CD4-positive, alpha-beta T cell treated with Interleukin-4 for 1 hour (primary cell): ENCODE results near the gene SSBP4.
A peak's percentile ranks its signal among the peaks of the same experiment; 100 is the strongest.

Experiments
- DNase-seq, 2 donors: peaks; one replicate each; pipeline ENCODE4 v3.0.0-alpha.2; 2020 to 2022

The SSBP4 gene

DNA sequence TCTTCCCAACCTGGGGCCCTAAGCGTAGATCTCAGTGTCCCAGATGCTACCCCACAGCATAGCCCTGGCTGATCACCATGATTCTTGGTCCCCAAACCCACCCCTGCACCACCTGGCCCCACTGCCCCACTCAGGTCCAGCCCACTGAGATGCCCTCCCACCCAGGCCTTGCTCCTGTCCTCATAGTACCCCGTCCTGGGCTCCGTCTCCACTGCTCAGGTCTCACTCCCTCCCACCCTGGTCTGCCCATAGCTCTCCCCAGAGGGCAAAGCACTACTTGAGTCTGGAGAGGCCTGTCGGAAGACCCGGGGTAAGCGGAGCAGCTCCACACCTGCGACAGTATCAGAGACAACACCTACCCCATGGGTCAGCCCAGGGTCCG is 54.5 kb downstream of the SSBP4 start:
- no peak for DNase-seq

DNA sequence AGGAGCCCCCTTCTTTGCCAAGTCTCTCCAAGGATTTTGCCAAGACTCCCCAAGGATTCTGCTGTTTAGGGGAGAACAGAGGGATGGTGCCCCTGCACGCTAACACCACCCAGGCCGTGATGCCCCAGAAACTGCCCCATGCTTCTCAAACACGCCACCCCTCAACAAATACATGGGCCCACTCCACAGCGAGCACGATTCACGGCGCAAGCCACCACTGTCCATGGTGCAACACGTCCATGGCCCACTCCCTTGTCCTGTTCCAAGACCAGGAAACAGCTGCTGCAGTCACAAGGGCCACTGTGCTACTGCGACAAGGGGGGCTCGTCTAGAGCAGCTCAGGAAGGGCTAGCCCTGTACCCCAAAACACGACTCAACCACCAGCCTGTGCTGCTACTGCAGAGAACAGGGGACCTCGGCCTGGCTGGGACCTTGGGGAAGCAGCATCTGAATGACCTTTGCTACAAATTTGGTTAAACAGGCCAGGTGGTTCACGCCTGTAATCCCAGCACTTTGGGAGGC is 55.2 kb downstream of the SSBP4 start:
- DNase-seq: no peak

DNA sequence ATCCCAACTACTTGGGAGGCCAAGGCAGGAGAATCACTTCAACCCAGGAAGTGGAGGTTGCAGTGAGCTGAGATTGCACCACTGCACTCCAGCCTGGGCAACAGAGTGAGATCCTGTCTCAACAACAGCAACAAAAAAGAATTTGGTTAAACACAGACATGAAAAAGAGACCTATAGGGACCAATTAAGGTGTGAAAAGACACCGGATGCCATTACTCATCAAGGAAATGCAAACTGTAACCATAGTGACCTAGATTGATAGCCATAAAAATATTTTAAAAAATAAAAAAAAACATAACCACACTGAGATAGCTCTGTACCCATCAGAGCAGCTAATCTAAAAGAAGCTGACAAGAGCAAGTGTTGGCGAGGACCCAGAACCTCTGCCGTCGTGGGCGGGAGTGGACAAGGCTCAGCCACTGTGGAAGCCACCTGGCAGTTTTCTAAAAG is 55.8 kb downstream of the SSBP4 start:
- DNase-seq: peak in 1 of 2 donors; percentile 86

DNA sequence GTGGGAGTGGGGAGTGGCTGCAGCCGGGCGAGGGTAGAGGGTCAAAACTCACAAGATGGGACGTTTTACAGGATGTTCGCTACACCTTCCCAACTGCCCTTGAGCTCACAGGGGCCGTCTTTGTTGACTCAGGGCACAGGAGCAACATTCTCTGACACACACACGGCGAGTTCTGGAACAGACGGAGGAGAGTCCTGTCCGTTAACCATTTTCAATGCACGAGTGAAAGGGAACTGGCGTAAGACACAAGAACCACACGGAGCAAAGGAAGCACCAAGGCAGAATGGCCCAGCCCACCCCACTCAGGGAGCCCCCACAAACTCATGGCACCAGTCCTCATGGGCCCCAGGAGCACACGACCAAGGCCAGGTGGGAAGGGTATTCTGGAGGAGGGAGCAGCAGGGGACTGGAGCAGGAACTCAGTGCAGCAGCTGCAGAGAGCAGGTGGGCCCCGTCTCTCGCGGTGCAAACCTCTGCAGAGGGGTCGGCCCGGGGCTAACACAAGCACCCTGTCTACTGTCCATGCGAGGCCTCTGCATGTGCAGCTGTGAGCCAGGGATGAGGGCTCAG is 56.6 kb downstream of the SSBP4 start:
- DNase-seq: no peak

DNA sequence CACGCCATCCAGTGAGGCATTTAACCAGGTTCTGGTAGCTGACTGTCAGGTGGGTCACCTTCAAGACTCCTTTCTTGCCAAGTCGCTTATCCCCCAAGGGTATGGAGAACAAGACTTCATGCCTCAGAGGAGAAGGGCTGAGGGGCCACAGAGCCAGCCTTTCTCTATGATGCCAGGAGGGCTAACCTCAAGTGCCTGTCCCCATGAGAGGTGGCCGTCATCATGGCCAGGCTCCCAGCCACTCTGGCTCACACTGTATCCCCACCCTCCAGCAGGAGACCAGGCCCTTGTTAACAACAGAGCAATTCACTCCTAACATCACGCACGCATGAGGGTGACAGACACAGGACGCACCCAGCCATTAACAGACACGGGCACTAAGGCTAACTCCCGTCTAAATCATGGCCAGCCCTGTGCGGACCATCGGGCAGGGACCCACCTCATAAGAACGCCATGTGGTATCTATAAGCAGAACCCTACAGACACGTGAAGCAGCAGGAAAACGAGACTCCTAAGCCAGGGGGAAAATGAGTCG is 57.4 kb downstream of the SSBP4 start:
- DNase-seq: no peak

DNA sequence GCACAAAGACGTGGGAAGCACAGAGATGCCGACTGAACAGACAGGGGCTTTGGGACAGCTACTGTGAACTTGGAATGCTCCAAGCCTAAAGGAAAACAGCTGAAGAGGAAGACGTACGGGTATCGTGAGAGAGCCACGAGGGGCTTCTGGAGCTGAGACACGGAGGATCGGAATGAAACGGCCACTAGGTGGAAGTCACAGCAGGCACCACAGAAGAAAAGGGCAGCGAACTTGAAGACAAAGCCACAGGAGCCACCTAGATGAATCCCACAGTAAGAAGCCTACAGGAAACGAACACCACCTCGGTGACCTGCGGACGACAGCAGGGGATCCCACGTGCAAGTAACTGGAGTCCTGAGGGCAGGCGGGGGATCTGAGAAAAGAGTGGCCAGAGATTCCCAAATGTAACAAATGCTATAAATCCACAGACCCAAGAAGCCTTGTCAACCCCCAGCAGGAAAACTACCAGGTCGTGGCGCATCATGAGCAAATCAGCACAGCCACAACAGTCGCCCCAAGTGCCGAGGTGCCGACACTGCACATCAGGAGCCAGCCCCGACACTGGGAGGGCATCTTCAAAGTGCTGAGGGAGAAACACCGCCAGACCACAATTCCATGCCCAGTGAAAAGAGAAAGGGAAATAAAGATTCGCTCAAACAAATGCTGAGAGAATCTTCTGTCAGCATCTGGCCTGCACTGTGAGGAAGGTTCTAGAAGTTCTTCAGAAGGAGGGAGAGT is 58.0 kb downstream of the SSBP4 start:
- no peak for DNase-seq

DNA sequence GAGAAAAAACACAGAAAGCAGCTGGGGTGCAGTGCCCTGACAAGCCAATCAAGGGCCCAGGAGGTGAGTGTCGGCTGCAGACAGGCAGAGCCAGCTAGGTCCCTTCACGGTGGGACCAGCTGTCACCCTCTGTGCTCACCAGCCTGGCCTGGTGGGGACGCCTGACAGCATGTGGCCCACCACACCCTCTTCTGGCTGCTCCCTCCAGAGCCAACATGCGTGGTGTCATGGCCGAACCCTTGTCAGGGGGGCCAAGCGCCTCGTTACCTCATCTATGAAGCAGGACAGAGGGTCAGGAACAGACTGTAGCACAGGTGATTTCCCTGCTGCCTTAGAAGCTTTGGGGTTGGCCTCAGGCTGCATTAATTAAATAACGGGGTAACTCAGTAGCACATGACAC is 58.8 kb downstream of the SSBP4 start:
- no peak for DNase-seq

DNA sequence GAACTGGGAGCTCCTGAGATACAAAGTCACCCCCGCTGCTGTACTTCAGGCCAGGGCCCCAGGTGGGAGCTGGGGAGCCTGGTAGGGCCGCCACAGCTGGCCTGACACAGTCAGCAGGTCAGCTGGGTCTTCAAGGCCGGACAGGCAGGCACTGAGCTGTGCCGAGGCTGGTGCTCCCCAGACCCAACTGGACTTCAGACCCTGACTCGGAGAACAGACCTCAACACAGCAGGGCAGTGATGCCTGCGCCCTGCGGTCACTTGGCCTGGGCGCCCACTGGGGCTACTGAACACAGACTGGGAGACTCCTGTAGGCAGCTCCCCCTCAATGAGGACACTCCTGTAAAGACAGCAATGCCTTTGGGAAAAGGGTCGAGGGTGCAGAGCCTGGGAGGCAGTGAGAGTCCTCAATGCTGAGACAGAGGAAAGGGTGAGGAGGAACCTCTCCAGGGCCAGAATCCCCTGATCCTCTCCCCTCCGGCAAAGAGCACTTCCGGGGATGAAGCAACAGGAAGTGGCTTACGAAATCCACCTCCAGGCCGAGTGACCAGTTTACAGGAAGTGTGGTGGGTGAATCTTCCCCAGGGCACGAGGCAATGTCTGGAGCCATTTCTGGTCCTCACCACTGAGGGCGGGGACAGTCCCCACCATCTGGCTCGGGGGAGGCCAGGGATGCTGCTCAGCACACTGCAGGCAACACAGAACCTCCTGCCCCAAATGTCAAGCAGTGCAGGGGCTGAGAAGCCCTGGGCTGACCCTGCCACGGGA is 59.5 kb downstream of the SSBP4 start:
- peak; percentile 63 to 82 for DNase-seq

DNA sequence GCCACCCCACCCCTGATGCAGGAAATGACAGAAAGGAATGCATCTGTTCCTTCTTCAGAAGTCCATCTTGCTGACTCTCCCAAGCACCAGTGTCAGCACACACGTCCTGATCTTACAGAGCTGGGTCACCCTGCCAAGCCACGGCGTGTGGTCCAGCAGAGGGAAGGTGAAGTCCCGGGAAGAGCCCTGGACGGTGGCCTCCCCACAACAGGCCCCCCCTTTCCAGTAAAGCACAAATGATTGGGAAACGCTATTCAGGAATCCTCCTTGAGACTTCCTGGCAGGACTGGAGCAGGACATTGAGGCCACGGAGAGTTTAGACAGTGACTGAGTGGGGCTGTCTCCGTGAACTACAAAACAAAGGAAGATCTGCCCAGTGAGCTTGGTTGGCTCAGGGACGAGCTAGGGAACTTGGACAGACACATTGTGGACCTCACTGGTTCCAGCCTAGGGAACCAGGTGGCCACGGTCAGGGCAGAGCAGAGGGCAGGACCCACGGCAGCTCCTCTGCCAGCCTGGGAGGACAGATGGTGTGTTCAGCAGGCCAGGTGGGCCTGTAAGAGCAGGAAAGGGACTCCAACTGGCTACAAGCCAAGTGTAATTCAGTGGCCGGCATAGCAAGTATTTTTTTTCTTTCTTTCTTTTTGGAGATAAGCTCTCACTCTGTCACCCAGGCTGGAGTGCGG is 61.0 kb downstream of the SSBP4 start:
- DNase-seq: peak in 1 of 2 donors; percentile 30

DNA sequence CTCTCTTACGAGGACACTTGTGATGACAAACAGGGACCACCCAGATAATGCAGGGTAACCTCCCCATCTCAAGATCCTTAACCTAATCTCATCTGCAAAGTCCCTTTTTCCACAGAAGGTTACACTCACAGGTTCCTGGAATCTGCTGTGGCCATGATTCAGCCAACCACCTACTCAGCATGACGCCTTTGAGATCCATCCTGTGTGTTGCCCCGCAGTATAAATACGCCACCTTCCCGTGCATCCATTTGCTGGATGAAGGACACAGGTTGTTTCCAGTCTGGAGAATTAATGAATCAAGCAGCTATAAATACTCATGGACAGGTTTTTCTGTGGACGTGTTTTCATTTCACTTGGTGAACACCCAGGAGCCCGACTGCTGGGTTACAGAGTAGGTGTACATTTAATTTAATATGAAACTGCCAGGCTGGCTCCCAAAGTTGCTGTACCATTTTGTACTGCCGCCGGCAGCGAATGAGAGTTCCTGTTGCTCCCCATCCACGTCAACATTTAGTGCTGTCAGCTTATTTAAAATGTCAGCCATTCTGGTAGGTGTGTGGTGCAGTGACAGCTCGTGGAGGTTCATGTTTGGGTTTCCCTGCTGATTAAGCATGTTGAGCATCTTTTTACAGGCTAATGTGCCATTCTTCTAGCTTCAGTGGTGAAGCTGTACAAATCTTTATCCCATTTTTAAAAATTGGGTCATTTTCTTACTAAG is 62.5 kb downstream of the SSBP4 start:
- no peak for DNase-seq

DNA sequence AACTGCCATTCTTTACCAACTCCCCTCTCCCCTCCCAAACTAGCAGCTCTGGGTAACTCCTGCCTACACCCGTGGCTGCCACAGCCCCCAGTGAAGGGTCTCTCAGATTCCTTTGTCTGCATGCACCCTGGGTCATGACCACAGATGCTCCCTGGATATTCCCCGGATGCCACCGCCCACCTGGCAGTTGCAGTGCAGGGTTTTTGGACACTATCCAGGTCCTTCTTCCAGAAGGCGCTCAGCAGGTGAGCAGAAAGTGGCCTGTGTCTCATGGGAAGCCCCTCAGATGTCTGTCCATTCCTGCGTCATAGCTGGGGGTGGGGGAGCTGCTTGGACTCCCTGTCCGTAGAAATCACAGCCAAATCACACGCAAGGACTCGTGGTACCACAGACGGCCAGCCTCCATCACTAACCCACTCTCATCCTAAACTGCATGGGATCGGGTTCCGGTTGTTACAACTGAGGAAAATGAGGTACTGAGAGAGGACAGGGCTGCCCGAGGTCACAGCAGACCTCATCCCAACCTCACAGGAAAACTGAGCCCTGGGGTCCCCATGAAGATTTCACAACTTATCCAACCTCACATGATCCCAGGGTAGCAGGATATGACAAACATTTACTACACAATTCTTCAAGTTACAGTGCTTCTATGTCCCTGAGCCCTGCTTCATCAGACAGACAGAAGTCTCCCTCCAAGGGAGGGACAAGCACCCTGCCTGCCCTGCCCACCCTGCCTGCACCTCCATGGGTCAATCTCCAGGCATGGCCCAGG is 64.1 kb downstream of the SSBP4 start:
- no peak for DNase-seq
